ENCODE results near the gene SAXO1. TPM values are rescaled to one million over a fixed set of nuclear protein-coding genes. Genes with fewer than 3 reads are reported as not detected.

SAXO1 gene
- total RNA-seq, 1 donor from 2014 or later, result not detected

DNA sequence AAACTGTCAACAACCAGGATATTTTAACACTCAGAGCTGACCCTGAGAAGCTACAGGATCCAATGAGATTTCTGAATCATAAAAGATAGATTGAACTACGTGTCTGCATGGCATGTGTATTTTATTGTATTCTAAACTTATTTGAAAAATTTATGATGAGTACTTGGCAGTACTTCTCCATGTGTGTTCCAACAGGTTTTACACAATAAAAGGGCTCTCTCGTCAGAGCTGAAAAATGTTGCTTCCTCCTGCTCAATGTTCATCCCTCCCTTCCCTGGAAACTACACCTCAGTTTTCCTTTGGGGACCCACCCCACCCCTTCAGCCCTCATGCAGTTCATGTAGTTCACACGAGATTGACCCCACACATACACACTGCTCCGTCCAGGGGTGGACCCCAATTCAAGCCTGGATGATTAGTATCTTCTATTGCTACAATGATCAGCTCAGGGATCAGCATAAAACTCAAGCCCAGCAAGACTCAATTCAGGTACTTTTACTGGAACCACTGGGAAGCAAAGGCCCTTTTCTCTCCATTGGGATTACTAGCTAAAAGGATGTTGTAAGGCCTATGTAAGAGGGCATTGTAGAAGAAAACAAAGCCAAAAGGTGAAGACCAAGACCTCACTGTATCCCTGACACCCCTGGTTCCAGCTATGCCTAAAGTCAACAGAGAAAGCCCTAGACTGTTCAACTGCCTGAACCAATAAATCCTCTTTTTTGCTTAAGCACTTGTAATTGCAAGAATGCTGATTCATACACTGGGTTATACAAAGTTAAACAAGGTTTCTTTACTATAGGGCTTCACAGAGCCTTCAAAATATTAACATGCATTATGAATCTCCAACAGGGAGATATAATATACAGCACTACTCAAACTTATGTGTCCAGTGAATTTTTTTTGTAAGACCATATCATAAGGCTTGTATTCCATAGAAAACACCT is 112.6 kb downstream of the SAXO1 start:
- FAIRE-seq, result no peak
- H3K9me3 Mint-ChIP-seq (ENCODE audit: unreplicated experiment), result no peaks in the 10 kb centered on the region
- no peak overlapping the region for H3K4me2 ChIP-seq (ENCODE audit: low read length)

GRCh38 chr9:18911714-18912342 is 121.2 kb downstream of the SAXO1 start:
- Histone ChIP-seq H3K9me3 (ENCODE audit: insufficient read depth, low read depth, low read length) (no peaks in the 10 kb centered on the region), H3K4me3 (ENCODE audit: insufficient read depth, low read depth, low read length) (no peak overlapping the region), H3K27ac (ENCODE audit: low read depth, low read length) (no peak overlapping the region), H2AFZ (ENCODE audit: low read depth, low read length) (no peak overlapping the region), H3K4me2 (ENCODE audit: low read length) (no peak overlapping the region), H3K9ac (ENCODE audit: low read length) (no peak overlapping the region), H3K79me2 (ENCODE audit: insufficient read depth, low read length) (no peaks in the 10 kb centered on the region), H4K20me1 (ENCODE audit: insufficient read depth, low read length) (no peaks in the 10 kb centered on the region), H3K4me1 (ENCODE audit: insufficient read depth, low read length) (peaks cover 20% of the 10 kb centered on the region), H3K27me3 (ENCODE audit: insufficient read depth, low read length) (no peaks in the 10 kb centered on the region), H3K36me3 (ENCODE audit: insufficient read depth, low read length) (peaks cover 11% of the 10 kb centered on the region)
- Mint-ChIP-seq H3K27ac (ENCODE audit: unreplicated experiment) (no peak overlapping the region), H3K9me3 (ENCODE audit: unreplicated experiment) (no peaks in the 10 kb centered on the region), H3K36me3 (ENCODE audit: low read depth, unreplicated experiment) (no peaks in the 10 kb centered on the region), H3K27me3 (ENCODE audit: low read depth, unreplicated experiment) (no peaks in the 10 kb centered on the region), H3K4me1 (ENCODE audit: low read depth, unreplicated experiment) (peaks cover 18% of the 10 kb centered on the region), H3K4me3 (ENCODE audit: unreplicated experiment) (no peak overlapping the region)
- no peak for DNase-seq (ENCODE audit: low read depth)
- TF ChIP-seq EZH2 (IDR thresholded peaks at IDR 0.05; ENCODE audit: insufficient read depth, low read length) (no peak), CTCF (IDR thresholded peaks at IDR 0.05; ENCODE audit: insufficient read depth, low read depth, low read length) (no peak)
- no peak for FAIRE-seq

More for the DNA sequence above, 112.6 kb downstream of the SAXO1 start:
- Mint-ChIP-seq H3K36me3 (ENCODE audit: low read depth, unreplicated experiment) (no peaks in the 10 kb centered on the region), H3K27me3 (ENCODE audit: low read depth, unreplicated experiment) (no peaks in the 10 kb centered on the region), H3K27ac (ENCODE audit: unreplicated experiment) (no peak overlapping the region), H3K4me3 (ENCODE audit: unreplicated experiment) (no peak overlapping the region), H3K4me1 (ENCODE audit: low read depth, unreplicated experiment) (no peaks in the 10 kb centered on the region)
- no peak overlapping the region for H3K27ac ChIP-seq (ENCODE audit: low read depth, low read length)
- H3K9ac ChIP-seq (ENCODE audit: low read length), result no peak overlapping the region
- no peaks in the 10 kb centered on the region for H3K4me1 ChIP-seq (ENCODE audit: insufficient read depth, low read length)
- H4K20me1 ChIP-seq (ENCODE audit: insufficient read depth, low read length), result no peaks in the 10 kb centered on the region
- H3K27me3 ChIP-seq (ENCODE audit: insufficient read depth, low read length), result no peaks in the 10 kb centered on the region
- H3K9me3 ChIP-seq (ENCODE audit: insufficient read depth, low read depth, low read length), result no peaks in the 10 kb centered on the region
- TF ChIP-seq CTCF (IDR thresholded peaks at IDR 0.05; ENCODE audit: insufficient read depth, low read depth, low read length) (no peak), EZH2 (IDR thresholded peaks at IDR 0.05; ENCODE audit: insufficient read depth, low read length) (no peak)
- no peak overlapping the region for H3K4me3 ChIP-seq (ENCODE audit: insufficient read depth, low read depth, low read length)
- H3K36me3 ChIP-seq (ENCODE audit: insufficient read depth, low read length), result no peaks in the 10 kb centered on the region
- H2AFZ ChIP-seq (ENCODE audit: low read depth, low read length), result no peak overlapping the region
- no peak for DNase-seq (ENCODE audit: low read depth)
- H3K79me2 ChIP-seq (ENCODE audit: insufficient read depth, low read length), result no peaks in the 10 kb centered on the region
